ENCODE measurements around the gene RAB7A. TPM values are rescaled to one million over a fixed set of nuclear protein-coding genes. Genes with fewer than 3 reads are reported as not detected.

Gene RAB7A
- total and polyA plus RNA-seq, 2 experiments from 2014 or later = 89.8 to 156 TPM

- no peak for DNase-seq (ENCODE audit: low spot score)
- peaks cover 21% of the 10 kb centered on the region for H3K4me1 Mint-ChIP-seq
- Histone ChIP-seq H3K9me2 (ENCODE audit: insufficient read depth) (0 out of 2 replicates have a peak, but pooled peaks cover 3% of the 10 kb centered on the region), H3K4me1 (ENCODE audit: insufficient read depth) (peaks cover 8% of the 10 kb centered on the region), H2AFZ (no peak overlapping the region), H3K4me3 (no peak overlapping the region), H3K27me3 (ENCODE audit: insufficient read depth) (no peaks in the 10 kb centered on the region), H3K27ac (ENCODE audit: low read depth) (no peak overlapping the region), H3K36me3 (ENCODE audit: insufficient read depth) (no peaks in the 10 kb centered on the region), H3K79me2 (replicated peaks; ENCODE audit: insufficient read depth) (no peaks in the 10 kb centered on the region), H3F3A (replicated peaks; ENCODE audit: low read depth) (no peaks in the 10 kb centered on the region), H3K4me2 (no peak overlapping the region), H4K20me1 (replicated peaks; ENCODE audit: insufficient read depth) (no peaks in the 10 kb centered on the region)
- no peaks in the 10 kb centered on the region; the same call in 2 of the 3 replicates for H3K36me3 Mint-ChIP-seq (ENCODE audit: low read depth)
- ATAC-seq = no peak
- TF ChIP-seq EZH2phosphoT487 (IDR thresholded peaks at IDR 0.05; ENCODE audit: unreplicated experiment) = no peak
- no peak for TF ChIP-seq EZH2 (IDR thresholded peaks at IDR 0.05; ENCODE audit: low read depth, unreplicated experiment)
- no peak for TF ChIP-seq NANOG (IDR thresholded peaks at IDR 0.05; ENCODE audit: borderline replicate concordance)
- no peak for TF ChIP-seq STAT1 (IDR thresholded peaks at IDR 0.05; ENCODE audit: unreplicated experiment)
- TF ChIP-seq REST (IDR thresholded peaks at IDR 0.05; ENCODE audit: unreplicated experiment) = no peak
- no peak for TF ChIP-seq ZNF331 (CRISPR knock-in tag; IDR thresholded peaks at IDR 0.05; ENCODE audit: low read depth)
- TF ChIP-seq ETS1 (IDR thresholded peaks at IDR 0.05) = no peak
- no peak for TF ChIP-seq ZNF462 (CRISPR knock-in tag; IDR thresholded peaks at IDR 0.05)
- no peak for TF ChIP-seq CREB1 (CRISPR knock-in tag; IDR thresholded peaks at IDR 0.05; ENCODE audit: low read depth)
- TF ChIP-seq CTCF (conservative IDR thresholded peaks at IDR 0.05; ENCODE audit: low read depth in 2 of 2) = no peak
- no peak for TF ChIP-seq JUNB (IDR thresholded peaks at IDR 0.05; ENCODE audit: unreplicated experiment)
- TF ChIP-seq POLR2AphosphoS5 (IDR thresholded peaks at IDR 0.05; ENCODE audit: low read depth) = no peak
- TF ChIP-seq ZNF114 (CRISPR knock-in tag; IDR thresholded peaks at IDR 0.05) = no peak
- peaks cover 8% of the 10 kb centered on the region for H3K27me3 Mint-ChIP-seq (ENCODE audit: insufficient read depth, low read depth, poor library complexity)
- H3K9me3 Mint-ChIP-seq = no peaks in the 10 kb centered on the region
- H3K27ac Mint-ChIP-seq = no peak overlapping the region
- H3K4me3 Mint-ChIP-seq = no peak overlapping the region
Observed at GRCh38 chr3:128706086-128706615, 19.8 kb upstream of the RAB7A start.
